Loucy (cell line): Measurements from ENCODE around the gene OR5B12.
"Not testable (repeated sequence)": the region's sequence is repeated elsewhere in the genome, so short reads cannot be mapped to it uniquely, and the experiment has no call there.

Experiments used
- EZH2phosphoT487 ChIP-seq: fragments of 200-600 bp; IDR thresholded peaks from 2 replicates; pipeline ENCODE4 v1.6.1; 2018; ENCODE audit warnings: antibody characterized with exemption, mild to moderate bottlenecking, moderate library complexity, borderline replicate concordance
- TF ChIP-seq, protein P1 (sequence below): fragments of 200-600 bp; sonication (generic); conservative IDR thresholded peaks from 2 replicates; pipeline ENCODE4 v1.5.1; 2014; ENCODE audit warnings: mild to moderate bottlenecking, antibody characterized with exemption, low read length

DNA sequence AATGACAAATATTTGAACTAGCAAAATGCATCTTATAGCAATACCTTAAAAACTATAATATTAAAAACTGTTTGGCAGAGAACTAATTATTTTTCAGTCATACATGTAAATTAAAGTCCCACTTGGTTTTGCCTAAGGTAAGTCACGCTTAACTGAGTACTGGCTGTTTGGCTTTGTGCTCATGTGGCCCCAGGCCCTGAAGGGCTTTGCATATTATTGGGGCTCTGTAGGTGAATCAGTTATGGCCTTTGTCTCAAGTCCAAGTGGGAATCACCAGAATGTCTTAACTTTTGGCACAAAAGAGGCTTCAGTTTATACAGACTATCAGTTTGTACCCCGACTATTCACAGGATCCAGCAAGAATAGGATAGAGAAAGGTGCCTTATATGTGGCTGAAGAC is 42.4 kb downstream of the OR5B12 start:
- TF ChIP-seq, protein P1, sequence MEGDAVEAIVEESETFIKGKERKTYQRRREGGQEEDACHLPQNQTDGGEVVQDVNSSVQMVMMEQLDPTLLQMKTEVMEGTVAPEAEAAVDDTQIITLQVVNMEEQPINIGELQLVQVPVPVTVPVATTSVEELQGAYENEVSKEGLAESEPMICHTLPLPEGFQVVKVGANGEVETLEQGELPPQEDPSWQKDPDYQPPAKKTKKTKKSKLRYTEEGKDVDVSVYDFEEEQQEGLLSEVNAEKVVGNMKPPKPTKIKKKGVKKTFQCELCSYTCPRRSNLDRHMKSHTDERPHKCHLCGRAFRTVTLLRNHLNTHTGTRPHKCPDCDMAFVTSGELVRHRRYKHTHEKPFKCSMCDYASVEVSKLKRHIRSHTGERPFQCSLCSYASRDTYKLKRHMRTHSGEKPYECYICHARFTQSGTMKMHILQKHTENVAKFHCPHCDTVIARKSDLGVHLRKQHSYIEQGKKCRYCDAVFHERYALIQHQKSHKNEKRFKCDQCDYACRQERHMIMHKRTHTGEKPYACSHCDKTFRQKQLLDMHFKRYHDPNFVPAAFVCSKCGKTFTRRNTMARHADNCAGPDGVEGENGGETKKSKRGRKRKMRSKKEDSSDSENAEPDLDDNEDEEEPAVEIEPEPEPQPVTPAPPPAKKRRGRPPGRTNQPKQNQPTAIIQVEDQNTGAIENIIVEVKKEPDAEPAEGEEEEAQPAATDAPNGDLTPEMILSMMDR: not testable (repeated sequence)
- TF ChIP-seq EZH2phosphoT487: not testable (repeated sequence)
